ENCODE results near the gene PHF21B. TPM values are rescaled to one million over a fixed set of nuclear protein-coding genes. Genes with fewer than 3 reads are reported as not detected.

Gene PHF21B
- total RNA-seq, 1 experiment from 2014 or later = not detected

DNA sequence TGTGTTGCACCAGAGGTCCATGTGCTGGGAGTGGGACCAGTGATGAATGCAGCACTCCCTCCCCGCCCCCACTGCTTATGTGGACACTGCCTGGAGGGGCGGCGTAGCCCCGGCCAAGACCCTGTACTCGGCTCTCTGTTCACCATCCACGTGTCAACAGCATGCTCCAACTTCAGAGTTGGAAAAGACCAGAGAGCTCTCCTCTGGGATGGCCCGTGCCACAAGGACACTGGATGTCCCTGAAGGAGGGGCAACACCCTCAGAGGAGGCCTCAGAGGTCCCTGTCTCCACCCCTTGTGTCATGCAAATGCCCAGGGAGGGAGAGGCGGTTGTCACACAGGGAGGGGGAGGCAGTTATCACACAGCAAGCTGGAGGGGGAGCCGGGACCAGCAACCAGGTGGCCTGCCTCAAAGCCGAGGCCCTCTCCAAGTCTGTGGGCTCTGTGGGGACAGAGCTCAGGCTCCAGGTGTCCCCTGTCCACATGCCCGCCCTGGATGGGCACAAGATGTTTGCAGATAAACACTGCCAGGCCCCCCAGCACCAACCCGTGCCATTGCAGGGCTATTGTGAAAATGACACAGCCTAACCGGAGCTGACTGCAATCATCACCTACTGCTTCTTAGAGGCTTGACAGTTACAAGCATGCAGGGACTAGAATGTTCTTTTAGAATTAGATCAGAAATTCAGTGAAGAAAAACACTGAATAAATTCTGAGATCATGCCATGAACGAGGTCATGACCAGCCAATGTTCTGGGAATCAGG, 121.1 kb downstream of the PHF21B start:
- TF ChIP-seq CTCF (IDR thresholded peaks at IDR 0.05; ENCODE audit: unreplicated experiment) = no peak
- no peak for DNase-seq
- no peaks in the 10 kb centered on the region for H3K9me3 Mint-ChIP-seq (ENCODE audit: low read depth, unreplicated experiment)
- no peaks in the 10 kb centered on the region for H3K4me1 Mint-ChIP-seq (ENCODE audit: low read depth, unreplicated experiment)
- H3K36me3 Mint-ChIP-seq (ENCODE audit: insufficient read depth, unreplicated experiment) = no peaks in the 10 kb centered on the region
- H3K27ac Mint-ChIP-seq (ENCODE audit: unreplicated experiment) = no peak overlapping the region
- CTCF ChIA-PET = no interaction called here
- H3K4me3 Mint-ChIP-seq (ENCODE audit: low read depth, unreplicated experiment) = no peak overlapping the region
- BruUV-seq (replicated peaks) = no TSS peak
- intact Hi-C loops (cut with micrococcal nuclease; ENCODE audit: unreplicated experiment) = no loop called here
- peaks cover 42% of the 10 kb centered on the region for H3K27me3 Mint-ChIP-seq (ENCODE audit: unreplicated experiment)

GRCh38 chr22:44887941-44888366, 121.9 kb downstream of the PHF21B start:
- Mint-ChIP-seq H3K36me3 (ENCODE audit: insufficient read depth, unreplicated experiment) (no peaks in the 10 kb centered on the region), H3K4me1 (ENCODE audit: low read depth, unreplicated experiment) (no peaks in the 10 kb centered on the region), H3K27me3 (ENCODE audit: unreplicated experiment) (peaks cover 36% of the 10 kb centered on the region), H3K27ac (ENCODE audit: unreplicated experiment) (no peak overlapping the region), H3K4me3 (ENCODE audit: low read depth, unreplicated experiment) (no peak overlapping the region), H3K9me3 (ENCODE audit: low read depth, unreplicated experiment) (no peaks in the 10 kb centered on the region)
- no peak for DNase-seq
- no TSS peak for BruUV-seq (replicated peaks)
- intact Hi-C loops (cut with micrococcal nuclease; ENCODE audit: unreplicated experiment) = no loop called here
- CTCF ChIA-PET = interaction anchor here (0.6 kb wide), 1 partner anchor 17 kb away, joined by 6 read pairs; no protein-coding TSS in a partner anchor
- TF ChIP-seq CTCF (IDR thresholded peaks at IDR 0.05; ENCODE audit: unreplicated experiment) = no peak

DNA sequence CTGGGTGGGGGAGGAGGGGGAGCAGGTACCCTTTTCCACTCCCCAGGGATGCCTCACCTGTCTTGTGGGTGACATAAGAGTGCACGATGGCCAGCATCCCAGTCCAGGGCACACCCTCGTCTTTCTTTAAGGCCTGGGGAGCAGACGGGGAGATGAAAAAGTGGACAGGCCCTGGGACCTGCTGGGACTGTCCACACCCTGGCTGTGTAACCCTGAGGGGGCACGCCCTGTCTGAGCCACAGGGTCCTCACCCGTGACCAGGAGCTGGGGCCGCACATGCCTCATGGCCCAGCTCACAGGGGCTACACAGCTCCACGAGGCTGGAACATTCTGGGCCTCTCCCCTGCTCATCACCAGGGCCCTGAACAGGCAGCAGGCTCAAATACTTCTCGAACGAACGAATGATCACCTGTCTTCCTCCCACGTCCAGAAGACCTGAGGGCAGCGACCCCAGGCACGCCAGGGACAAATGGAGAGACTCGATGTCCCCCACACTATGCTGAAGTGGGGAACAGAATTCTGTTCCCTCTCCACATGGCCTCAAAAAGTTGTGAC, 123.9 kb downstream of the PHF21B start:
- BruUV-seq (replicated peaks) = no TSS peak
- H3K36me3 Mint-ChIP-seq (ENCODE audit: insufficient read depth, unreplicated experiment) = no peaks in the 10 kb centered on the region
- CTCF ChIA-PET = interaction anchor here (0.6 kb wide), 2 partner anchors 11 to 45 kb away, joined by 3 to 6 read pairs; no protein-coding TSS in a partner anchor

More for the DNA sequence above, 123.9 kb downstream of the PHF21B start:
- Mint-ChIP-seq H3K27me3 (ENCODE audit: unreplicated experiment) (peaks cover 32% of the 10 kb centered on the region), H3K27ac (ENCODE audit: unreplicated experiment) (no peak overlapping the region), H3K4me1 (ENCODE audit: low read depth, unreplicated experiment) (no peaks in the 10 kb centered on the region), H3K4me3 (ENCODE audit: low read depth, unreplicated experiment) (no peak overlapping the region), H3K9me3 (ENCODE audit: low read depth, unreplicated experiment) (no peaks in the 10 kb centered on the region)
- no peak for TF ChIP-seq CTCF (IDR thresholded peaks at IDR 0.05; ENCODE audit: unreplicated experiment)
- DNase-seq = no peak
- intact Hi-C loops (cut with micrococcal nuclease; ENCODE audit: unreplicated experiment) = no loop called here

Data from Calu3 (cell line).